HL-60 (cell line): ENCODE measurements around the gene ST6GALNAC3.

Experiments used
- GABPA ChIP-seq: IDR thresholded peaks from 2 replicates; pipeline ENCODE4 v1.6.1; 2012; ENCODE audit warnings: low read depth
- POLR2AphosphoS5 ChIP-seq: IDR thresholded peaks from 2 replicates; pipeline ENCODE4 v1.6.1; 2012; ENCODE audit warnings: low read depth
- SPI1 ChIP-seq: IDR thresholded peaks from 2 replicates; pipeline ENCODE4 v1.6.1; 2012; ENCODE audit warnings: low read depth, mild to moderate bottlenecking, borderline replicate concordance
- TF ChIP-seq, protein P1 (sequence below): IDR thresholded peaks from one replicate; pipeline ENCODE4 v1.5.1; 2011; ENCODE audit warnings: low read length, control low read depth, inconsistent platforms; ENCODE audit not compliant: insufficient read depth
- TF ChIP-seq, protein P2 (sequence below): IDR thresholded peaks from 2 replicates; pipeline ENCODE4 v1.6.1; 2012; ENCODE audit warnings: low read depth; ENCODE audit not compliant: insufficient replicate concordance

DNA sequence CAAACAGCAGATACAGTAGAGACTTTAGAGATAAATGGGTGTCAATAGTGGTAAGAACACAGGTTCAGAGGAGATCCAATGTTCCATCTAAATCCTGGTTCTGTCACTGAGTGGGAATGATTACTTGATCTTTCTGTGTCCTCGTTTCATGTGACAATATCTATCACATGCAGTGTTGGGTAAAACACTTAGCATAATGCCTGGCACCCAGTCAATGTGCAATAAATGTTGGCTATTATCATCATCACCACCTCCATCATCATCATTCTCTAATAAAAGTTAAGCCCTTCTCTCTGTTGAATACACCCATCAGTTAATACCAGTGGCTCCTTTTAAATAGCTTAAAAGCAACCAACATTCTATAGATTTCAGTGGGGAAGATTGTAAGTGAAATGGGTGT, 184.7 kb downstream of the ST6GALNAC3 start:
- TF ChIP-seq POLR2AphosphoS5 (no peak), SPI1 (no peak), GABPA (no peak)
- TF ChIP-seq, protein P1, sequence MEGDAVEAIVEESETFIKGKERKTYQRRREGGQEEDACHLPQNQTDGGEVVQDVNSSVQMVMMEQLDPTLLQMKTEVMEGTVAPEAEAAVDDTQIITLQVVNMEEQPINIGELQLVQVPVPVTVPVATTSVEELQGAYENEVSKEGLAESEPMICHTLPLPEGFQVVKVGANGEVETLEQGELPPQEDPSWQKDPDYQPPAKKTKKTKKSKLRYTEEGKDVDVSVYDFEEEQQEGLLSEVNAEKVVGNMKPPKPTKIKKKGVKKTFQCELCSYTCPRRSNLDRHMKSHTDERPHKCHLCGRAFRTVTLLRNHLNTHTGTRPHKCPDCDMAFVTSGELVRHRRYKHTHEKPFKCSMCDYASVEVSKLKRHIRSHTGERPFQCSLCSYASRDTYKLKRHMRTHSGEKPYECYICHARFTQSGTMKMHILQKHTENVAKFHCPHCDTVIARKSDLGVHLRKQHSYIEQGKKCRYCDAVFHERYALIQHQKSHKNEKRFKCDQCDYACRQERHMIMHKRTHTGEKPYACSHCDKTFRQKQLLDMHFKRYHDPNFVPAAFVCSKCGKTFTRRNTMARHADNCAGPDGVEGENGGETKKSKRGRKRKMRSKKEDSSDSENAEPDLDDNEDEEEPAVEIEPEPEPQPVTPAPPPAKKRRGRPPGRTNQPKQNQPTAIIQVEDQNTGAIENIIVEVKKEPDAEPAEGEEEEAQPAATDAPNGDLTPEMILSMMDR = no peak
- TF ChIP-seq, protein P2, sequence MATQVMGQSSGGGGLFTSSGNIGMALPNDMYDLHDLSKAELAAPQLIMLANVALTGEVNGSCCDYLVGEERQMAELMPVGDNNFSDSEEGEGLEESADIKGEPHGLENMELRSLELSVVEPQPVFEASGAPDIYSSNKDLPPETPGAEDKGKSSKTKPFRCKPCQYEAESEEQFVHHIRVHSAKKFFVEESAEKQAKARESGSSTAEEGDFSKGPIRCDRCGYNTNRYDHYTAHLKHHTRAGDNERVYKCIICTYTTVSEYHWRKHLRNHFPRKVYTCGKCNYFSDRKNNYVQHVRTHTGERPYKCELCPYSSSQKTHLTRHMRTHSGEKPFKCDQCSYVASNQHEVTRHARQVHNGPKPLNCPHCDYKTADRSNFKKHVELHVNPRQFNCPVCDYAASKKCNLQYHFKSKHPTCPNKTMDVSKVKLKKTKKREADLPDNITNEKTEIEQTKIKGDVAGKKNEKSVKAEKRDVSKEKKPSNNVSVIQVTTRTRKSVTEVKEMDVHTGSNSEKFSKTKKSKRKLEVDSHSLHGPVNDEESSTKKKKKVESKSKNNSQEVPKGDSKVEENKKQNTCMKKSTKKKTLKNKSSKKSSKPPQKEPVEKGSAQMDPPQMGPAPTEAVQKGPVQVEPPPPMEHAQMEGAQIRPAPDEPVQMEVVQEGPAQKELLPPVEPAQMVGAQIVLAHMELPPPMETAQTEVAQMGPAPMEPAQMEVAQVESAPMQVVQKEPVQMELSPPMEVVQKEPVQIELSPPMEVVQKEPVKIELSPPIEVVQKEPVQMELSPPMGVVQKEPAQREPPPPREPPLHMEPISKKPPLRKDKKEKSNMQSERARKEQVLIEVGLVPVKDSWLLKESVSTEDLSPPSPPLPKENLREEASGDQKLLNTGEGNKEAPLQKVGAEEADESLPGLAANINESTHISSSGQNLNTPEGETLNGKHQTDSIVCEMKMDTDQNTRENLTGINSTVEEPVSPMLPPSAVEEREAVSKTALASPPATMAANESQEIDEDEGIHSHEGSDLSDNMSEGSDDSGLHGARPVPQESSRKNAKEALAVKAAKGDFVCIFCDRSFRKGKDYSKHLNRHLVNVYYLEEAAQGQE = no peak
